Measurements from ENCODE around the gene KAZN.

Gene KAZN

GRCh38 chr1:14828665-14829064, 230.2 kb downstream of the KAZN start:
- TF ChIP-seq, protein P1, sequence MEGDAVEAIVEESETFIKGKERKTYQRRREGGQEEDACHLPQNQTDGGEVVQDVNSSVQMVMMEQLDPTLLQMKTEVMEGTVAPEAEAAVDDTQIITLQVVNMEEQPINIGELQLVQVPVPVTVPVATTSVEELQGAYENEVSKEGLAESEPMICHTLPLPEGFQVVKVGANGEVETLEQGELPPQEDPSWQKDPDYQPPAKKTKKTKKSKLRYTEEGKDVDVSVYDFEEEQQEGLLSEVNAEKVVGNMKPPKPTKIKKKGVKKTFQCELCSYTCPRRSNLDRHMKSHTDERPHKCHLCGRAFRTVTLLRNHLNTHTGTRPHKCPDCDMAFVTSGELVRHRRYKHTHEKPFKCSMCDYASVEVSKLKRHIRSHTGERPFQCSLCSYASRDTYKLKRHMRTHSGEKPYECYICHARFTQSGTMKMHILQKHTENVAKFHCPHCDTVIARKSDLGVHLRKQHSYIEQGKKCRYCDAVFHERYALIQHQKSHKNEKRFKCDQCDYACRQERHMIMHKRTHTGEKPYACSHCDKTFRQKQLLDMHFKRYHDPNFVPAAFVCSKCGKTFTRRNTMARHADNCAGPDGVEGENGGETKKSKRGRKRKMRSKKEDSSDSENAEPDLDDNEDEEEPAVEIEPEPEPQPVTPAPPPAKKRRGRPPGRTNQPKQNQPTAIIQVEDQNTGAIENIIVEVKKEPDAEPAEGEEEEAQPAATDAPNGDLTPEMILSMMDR (IDR thresholded peaks at IDR 0.05; ENCODE audit: insufficient read depth, missing control alignments): no peak
- DNase-seq (ENCODE audit: insufficient read length, low spot score) (no peak), FAIRE-seq (no peak)

DNA sequence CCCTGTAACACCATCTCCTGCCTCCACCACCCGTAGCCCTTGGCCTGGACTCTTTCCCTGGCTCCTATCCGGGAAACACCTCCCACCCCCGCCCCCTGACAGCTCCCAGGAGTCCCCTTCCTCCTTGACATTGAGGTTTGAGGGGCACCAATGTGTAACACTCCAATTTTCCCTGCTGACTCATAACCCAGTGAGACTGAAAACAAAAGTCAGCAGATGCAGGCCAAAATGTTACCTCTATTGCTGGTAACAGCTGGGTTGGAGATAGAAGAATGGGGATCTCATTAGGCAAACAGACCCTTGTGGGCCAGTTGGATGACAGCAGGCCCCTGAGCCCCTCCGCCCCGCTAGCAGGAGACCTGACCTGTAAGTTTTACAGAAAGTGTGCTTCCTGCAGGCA, 237.2 kb downstream of the KAZN start:
- no peak for DNase-seq (ENCODE audit: insufficient read length, low spot score)
- TF ChIP-seq, protein P1 (IDR thresholded peaks at IDR 0.05; ENCODE audit: insufficient read depth, missing control alignments): no peak
- FAIRE-seq: no peak

- FAIRE-seq (no peak), DNase-seq (ENCODE audit: insufficient read length, low spot score) (no peak)
- TF ChIP-seq, protein P1 (IDR thresholded peaks at IDR 0.05; ENCODE audit: insufficient read depth, missing control alignments): no peak
These were observed 238.1 kb downstream of the KAZN start for GRCh38 chr1:14836426-14837140.

DNA sequence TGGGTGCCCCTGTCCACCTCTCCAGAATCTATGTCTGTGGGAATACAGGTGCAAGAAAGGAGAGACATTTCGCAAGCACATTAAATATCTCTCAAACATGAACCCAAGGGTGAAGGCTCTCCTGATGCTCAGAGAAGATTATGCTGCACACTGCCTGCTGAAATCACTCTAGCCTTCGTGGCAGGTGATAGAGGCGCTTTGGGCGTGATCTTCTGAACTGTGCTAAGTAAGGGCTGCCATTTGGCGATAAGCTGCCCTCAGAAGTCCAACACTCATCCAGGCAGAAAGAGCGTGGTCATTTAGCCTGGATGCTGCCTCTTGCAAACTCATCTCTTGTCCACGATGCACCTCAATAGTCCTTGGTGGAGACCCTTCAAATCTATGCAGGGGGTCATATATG, 241.9 kb downstream of the KAZN start:
- DNase-seq (ENCODE audit: insufficient read length, low spot score) (no peak), FAIRE-seq (no peak)
- TF ChIP-seq, protein P1 (IDR thresholded peaks at IDR 0.05; ENCODE audit: insufficient read depth, missing control alignments): no peak

DNA sequence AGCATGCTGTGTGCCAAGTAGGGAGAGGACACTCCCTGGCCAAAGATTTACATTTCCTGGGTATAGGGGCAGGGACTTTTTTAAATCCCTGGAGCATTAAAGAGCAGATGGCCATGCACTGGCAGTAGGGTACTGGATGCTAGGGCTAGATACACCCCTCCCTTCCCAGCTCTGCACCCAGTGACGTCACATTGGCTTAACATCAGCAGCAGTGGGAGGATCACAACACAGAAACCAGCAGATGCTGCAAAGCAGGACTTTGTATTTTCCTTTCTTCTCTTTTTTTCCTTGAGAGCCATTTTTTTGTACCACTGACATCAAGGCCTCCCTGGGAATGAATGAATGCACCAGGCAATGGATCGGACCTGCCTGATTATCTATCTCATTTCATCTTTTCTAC, 243.0 kb downstream of the KAZN start:
- no peak for FAIRE-seq
- TF ChIP-seq, protein P1 (IDR thresholded peaks at IDR 0.05; ENCODE audit: insufficient read depth, missing control alignments): no peak
- no peak for DNase-seq (ENCODE audit: insufficient read length, low spot score)

DNA sequence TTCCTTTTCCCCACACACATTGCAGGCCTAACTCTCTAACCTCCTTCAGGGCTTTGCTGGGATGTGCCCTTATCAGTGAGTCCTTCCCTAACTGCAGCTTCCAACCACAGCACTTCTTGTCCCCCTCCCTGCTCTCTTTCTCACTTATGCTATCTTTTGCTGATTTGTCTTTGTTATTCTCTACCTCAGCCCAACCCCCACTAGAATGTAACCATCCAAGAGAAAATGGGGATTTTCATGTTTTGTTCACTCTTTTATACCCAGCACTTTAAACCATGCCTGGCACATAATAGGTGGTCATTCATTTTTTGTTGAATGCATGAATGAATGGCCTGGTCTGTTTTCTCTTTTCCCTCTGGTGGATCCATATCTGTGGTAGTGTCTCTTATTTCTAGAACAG, 243.5 kb downstream of the KAZN start:
- DNase-seq (ENCODE audit: insufficient read length, low spot score): no peak
- no peak for FAIRE-seq
- TF ChIP-seq, protein P1 (IDR thresholded peaks at IDR 0.05; ENCODE audit: insufficient read depth, missing control alignments): no peak

DNA sequence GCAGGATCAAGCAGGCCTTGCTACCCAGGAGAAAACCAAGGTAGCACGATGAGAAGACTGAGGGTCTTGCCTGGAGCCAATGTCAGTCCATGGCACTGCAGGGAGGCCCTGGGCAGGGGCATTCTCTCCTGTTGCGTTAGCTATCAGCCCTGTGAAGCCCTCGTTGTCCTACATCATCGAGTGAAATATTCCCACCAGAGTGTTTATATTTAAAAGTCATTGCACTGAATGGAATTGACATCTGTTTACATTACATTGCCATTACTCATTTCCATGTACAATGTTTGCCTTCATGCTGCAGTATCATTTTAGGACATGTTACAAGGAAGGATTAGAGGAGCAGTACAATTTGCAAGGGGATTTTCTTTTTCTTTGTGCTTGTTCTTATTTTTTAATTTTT, 243.9 kb downstream of the KAZN start:
- DNase-seq (ENCODE audit: insufficient read length, low spot score) (no peak), FAIRE-seq (no peak)
- TF ChIP-seq, protein P1 (IDR thresholded peaks at IDR 0.05; ENCODE audit: insufficient read depth, missing control alignments): no peak
